Activated naive CD4-positive, alpha-beta T cell treated with anti-CD3 and anti-CD28 coated beads, Interleukin-2, amount 50 U/mL, for 24 hours (primary cell): ENCODE data around the gene CBR1.

Experiments
- H3K27ac Mint-ChIP-seq: one replicate; pipeline ENCODE4 v1.8.0; 2021; ENCODE audit warnings: mild to moderate bottlenecking, mixed read lengths
- H3K27me3 Mint-ChIP-seq: one replicate; pipeline ENCODE4 v1.8.0; 2021; ENCODE audit warnings: mixed read lengths
- H3K36me3 Mint-ChIP-seq: one replicate; pipeline ENCODE4 v1.8.0; 2021; ENCODE audit warnings: mixed read lengths
- H3K4me1 Mint-ChIP-seq: one replicate; pipeline ENCODE4 v1.8.0; 2021; ENCODE audit warnings: mixed read lengths
- H3K4me3 Mint-ChIP-seq: one replicate; pipeline ENCODE4 v1.8.0; 2021; ENCODE audit warnings: mild to moderate bottlenecking, mixed read lengths
- H3K9me3 Mint-ChIP-seq: one replicate; pipeline ENCODE4 v1.8.0; 2021; ENCODE audit warnings: mixed read lengths

The CBR1 gene

DNA sequence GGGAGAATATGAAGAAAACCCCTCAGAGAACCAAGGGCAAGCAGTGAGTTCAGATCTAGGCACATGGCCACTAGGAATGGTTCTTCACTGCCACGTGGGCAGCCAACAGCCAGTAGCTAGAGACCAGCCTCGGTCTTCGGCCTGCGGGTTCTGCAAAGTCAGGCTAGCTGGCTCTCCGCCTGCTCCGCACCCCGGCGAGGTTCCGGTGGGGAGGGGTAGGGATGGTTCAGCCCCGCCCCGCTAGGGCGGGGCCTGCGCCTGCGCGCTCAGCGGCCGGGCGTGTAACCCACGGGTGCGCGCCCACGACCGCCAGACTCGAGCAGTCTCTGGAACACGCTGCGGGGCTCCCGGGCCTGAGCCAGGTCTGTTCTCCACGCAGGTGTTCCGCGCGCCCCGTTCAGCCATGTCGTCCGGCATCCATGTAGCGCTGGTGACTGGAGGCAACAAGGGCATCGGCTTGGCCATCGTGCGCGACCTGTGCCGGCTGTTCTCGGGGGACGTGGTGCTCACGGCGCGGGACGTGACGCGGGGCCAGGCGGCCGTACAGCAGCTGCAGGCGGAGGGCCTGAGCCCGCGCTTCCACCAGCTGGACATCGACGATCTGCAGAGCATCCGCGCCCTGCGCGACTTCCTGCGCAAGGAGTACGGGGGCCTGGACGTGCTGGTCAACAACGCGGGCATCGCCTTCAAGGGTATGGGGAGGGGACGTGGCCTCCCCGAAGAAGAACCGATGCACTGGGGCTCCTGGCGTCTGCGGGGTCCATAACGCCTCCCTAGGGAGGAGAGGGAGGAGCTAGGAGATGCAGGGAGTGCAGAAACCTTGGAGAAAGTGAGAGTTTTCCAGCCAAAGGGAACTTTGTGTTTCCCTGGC, at the start of gene CBR1:
CBR1 (plus strand) TSS at position 312 of the 871 bp plus-strand sequence; CDS start at position 404, 92 bp downstream.
- peak within 1 kb of the TSS; percentile 84 for H3K4me3 Mint-ChIP-seq
- H3K27ac Mint-ChIP-seq, result peak within 1 kb of the TSS; percentile 97
- H3K36me3 Mint-ChIP-seq, result peaks cover 14% of the 10 kb centered on the region
- H3K27me3 Mint-ChIP-seq, result no peaks in the 10 kb centered on the region
- no peaks in the 10 kb centered on the region for H3K9me3 Mint-ChIP-seq
- H3K4me1 Mint-ChIP-seq, result peaks cover 47% of the 10 kb centered on the region

- no peaks in the 10 kb centered on the region for H3K27me3 Mint-ChIP-seq
- H3K36me3 Mint-ChIP-seq, result peaks cover 4% of the 10 kb centered on the region
- H3K4me1 Mint-ChIP-seq, result no peaks in the 10 kb centered on the region
- H3K4me3 Mint-ChIP-seq, result no peak overlapping the region
- H3K27ac Mint-ChIP-seq, result no peak overlapping the region
- no peaks in the 10 kb centered on the region for H3K9me3 Mint-ChIP-seq
Measured at GRCh38 chr21:36021251-36021837, 48.5 kb upstream of the CBR1 start.

DNA sequence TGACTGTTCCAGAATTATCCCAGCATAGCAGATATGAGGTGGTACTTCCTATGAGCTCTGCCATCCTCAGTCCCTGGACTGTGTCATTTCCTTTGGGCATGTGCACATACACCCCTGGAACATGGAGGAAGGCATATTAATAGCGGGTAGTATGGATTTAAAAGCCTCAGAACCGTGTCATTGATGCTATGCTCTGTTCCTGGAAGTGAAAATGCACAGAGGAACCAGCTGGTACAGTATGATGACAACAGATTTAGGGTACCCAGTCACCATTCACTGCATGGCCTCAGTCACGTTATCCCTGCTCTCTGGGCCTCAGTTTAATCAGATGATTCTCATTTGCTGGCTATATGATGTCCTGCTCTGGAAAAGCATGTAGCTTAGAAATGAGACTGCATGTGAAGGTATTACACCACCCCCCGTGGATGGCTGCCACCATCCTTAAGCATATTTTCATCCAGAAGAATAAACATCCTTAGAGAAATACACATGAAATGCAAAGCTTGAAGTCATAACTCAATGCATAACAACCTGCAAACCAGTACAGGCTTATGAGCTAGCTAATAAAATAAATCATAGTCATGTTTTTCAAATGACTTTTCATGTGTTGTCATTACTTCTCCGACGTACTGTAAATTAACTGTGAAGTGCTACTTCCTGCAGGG, 47.3 kb upstream of the CBR1 start:
- Mint-ChIP-seq H3K4me3 (no peak overlapping the region), H3K4me1 (no peaks in the 10 kb centered on the region), H3K9me3 (no peaks in the 10 kb centered on the region), H3K27me3 (no peaks in the 10 kb centered on the region), H3K27ac (no peak overlapping the region), H3K36me3 (peaks cover 4% of the 10 kb centered on the region)

DNA sequence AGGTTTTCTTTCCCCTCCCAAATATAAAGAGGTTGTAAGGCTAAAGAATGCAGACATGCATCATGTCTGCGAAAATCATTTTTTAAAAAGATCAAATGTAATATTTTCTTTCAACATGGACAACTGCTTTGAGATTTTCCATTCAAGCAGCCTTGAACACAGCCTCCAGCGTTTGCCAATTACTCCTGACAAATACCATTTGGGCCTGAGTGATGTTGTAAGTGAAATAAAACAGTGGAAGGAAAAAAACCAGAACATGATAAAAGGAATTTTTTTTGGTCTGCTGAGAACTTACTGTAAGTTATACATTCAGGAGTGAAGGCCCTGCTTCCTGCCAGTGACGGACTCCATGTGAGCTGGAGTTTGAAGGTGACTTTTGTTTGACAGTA, 46.7 kb upstream of the CBR1 start:
- no peak overlapping the region for H3K27ac Mint-ChIP-seq
- H3K4me3 Mint-ChIP-seq, result no peak overlapping the region
- H3K27me3 Mint-ChIP-seq, result no peaks in the 10 kb centered on the region
- H3K9me3 Mint-ChIP-seq, result no peaks in the 10 kb centered on the region
- no peaks in the 10 kb centered on the region for H3K4me1 Mint-ChIP-seq
- H3K36me3 Mint-ChIP-seq, result peaks cover 4% of the 10 kb centered on the region

DNA sequence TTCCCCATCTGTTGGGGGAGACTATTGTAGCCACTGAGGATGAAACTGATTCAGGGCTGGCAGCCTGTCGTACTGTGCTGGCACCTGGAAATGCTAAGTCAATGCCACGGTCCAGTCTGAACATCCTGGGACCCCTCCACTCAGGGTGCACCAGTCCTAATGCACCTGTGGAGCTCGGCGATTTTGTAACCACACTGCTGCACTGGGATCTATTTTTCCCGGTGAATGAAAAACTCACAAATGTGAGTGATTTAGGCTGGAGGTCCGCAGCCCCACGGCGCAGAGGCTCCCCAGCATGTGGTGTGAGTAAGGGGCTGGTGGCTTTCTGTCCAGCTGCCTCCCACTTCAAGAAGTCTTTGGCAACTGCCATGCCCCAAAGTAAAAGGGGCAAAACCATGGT, 45.0 kb upstream of the CBR1 start:
- no peaks in the 10 kb centered on the region for H3K27me3 Mint-ChIP-seq
- no peaks in the 10 kb centered on the region for H3K9me3 Mint-ChIP-seq
- H3K4me1 Mint-ChIP-seq, result peaks cover 5% of the 10 kb centered on the region
- no peak overlapping the region for H3K27ac Mint-ChIP-seq
- H3K36me3 Mint-ChIP-seq, result peaks cover 4% of the 10 kb centered on the region
- no peak overlapping the region for H3K4me3 Mint-ChIP-seq

GRCh38 chr21:36027347-36027746, 42.5 kb upstream of the CBR1 start:
- Mint-ChIP-seq H3K27me3 (no peaks in the 10 kb centered on the region), H3K36me3 (no peaks in the 10 kb centered on the region), H3K4me3 (no peak overlapping the region), H3K4me1 (peaks cover 5% of the 10 kb centered on the region), H3K9me3 (no peaks in the 10 kb centered on the region), H3K27ac (no peak overlapping the region)

GRCh38 chr21:36028127-36029069, 41.4 kb upstream of the CBR1 start:
- no peak overlapping the region for H3K27ac Mint-ChIP-seq

GRCh38 chr21:36029309-36029708, 40.5 kb upstream of the CBR1 start:
- Mint-ChIP-seq H3K4me1 (peaks cover 5% of the 10 kb centered on the region), H3K27ac (no peak overlapping the region), H3K4me3 (no peak overlapping the region), H3K27me3 (no peaks in the 10 kb centered on the region), H3K36me3 (no peaks in the 10 kb centered on the region), H3K9me3 (no peaks in the 10 kb centered on the region)

More at GRCh38 chr21:36028127-36029069, 41.4 kb upstream of the CBR1 start:
- H3K27me3 Mint-ChIP-seq, result no peaks in the 10 kb centered on the region
- H3K9me3 Mint-ChIP-seq, result no peaks in the 10 kb centered on the region
- H3K4me1 Mint-ChIP-seq, result peaks cover 5% of the 10 kb centered on the region
- H3K4me3 Mint-ChIP-seq, result no peak overlapping the region
- no peaks in the 10 kb centered on the region for H3K36me3 Mint-ChIP-seq

- no peak overlapping the region for H3K27ac Mint-ChIP-seq
- H3K36me3 Mint-ChIP-seq, result peaks cover 2% of the 10 kb centered on the region
- H3K27me3 Mint-ChIP-seq, result no peaks in the 10 kb centered on the region
- no peaks in the 10 kb centered on the region for H3K9me3 Mint-ChIP-seq
- H3K4me1 Mint-ChIP-seq, result peaks cover 5% of the 10 kb centered on the region
- no peak overlapping the region for H3K4me3 Mint-ChIP-seq
Measured at GRCh38 chr21:36030581-36031189, 39.1 kb upstream of the CBR1 start.

DNA sequence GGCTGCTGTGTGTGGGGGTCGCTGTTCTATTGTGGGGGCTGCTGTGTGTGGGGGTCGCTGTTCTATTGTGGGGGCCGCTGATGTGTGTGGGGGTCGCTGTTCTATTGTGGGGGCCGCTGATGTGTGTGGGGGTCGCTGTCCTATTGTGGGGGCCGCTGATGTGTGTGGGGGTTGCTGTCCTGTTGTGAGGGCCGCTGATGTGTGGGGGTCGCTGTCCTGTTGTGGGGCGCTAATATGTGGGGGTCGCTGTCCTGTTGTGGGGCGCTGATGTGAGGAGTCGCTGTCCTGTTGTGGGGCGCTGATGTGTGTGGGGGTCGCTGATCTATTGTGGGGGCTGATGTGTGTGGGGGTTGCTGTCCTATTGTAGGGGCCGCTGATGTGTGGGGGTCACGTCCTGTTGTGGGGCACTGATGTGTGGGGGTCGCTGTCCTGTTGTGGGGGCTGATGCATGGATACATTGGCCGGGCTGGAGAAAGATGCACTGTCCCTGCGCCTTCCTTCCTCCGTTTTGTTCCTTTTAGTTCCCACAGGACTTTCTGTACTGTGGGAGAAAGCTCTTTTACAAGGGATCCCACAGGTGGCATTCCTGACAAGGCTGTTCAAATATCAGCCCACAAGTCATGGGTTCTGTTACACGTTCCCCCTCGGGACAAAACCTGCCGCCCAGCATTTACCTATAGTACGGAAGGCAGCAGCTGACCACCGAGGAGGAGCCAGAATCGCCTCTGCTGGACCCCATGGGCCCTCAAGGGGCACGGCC, 37.0 kb upstream of the CBR1 start:
- Mint-ChIP-seq H3K4me3 (no peak overlapping the region), H3K4me1 (peaks cover 5% of the 10 kb centered on the region), H3K27ac (no peak overlapping the region), H3K27me3 (no peaks in the 10 kb centered on the region), H3K36me3 (peaks cover 8% of the 10 kb centered on the region), H3K9me3 (no peaks in the 10 kb centered on the region)

- no peak overlapping the region for H3K4me3 Mint-ChIP-seq
- H3K4me1 Mint-ChIP-seq, result no peaks in the 10 kb centered on the region
- H3K27me3 Mint-ChIP-seq, result no peaks in the 10 kb centered on the region
- peaks cover 16% of the 10 kb centered on the region for H3K36me3 Mint-ChIP-seq
- no peak overlapping the region for H3K27ac Mint-ChIP-seq
- H3K9me3 Mint-ChIP-seq, result no peaks in the 10 kb centered on the region
Measured at GRCh38 chr21:36034211-36034913, 35.5 kb upstream of the CBR1 start.

DNA sequence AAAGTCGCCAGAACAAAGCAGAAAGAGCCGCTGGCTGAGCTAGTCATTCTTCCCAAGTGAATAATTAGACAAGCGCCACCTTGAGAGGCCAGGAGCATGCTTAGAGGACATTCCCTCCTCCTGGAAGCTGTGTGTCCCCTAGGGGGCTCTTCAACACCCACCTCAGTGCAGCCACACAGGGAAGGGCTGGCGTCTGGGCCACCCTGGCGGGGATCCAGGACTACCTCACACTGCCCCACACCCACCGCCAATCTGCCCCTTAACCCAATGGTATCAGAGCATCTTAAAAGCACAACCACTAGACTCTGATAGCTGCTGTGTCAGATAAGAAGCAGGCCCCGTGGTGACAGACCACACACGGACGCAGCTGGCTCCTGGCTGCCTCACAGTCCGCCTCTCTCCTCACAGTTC, 34.4 kb upstream of the CBR1 start:
- Mint-ChIP-seq H3K27ac (no peak overlapping the region), H3K9me3 (no peaks in the 10 kb centered on the region), H3K4me1 (no peaks in the 10 kb centered on the region), H3K4me3 (no peak overlapping the region), H3K27me3 (no peaks in the 10 kb centered on the region), H3K36me3 (peaks cover 16% of the 10 kb centered on the region)

- no peak overlapping the region for H3K27ac Mint-ChIP-seq
- no peaks in the 10 kb centered on the region for H3K9me3 Mint-ChIP-seq
- H3K36me3 Mint-ChIP-seq, result peaks cover 21% of the 10 kb centered on the region
- H3K4me3 Mint-ChIP-seq, result no peak overlapping the region
- no peaks in the 10 kb centered on the region for H3K27me3 Mint-ChIP-seq
- no peaks in the 10 kb centered on the region for H3K4me1 Mint-ChIP-seq
Measured at GRCh38 chr21:36038701-36039497, 30.9 kb upstream of the CBR1 start.
